Measurements from ENCODE around the gene CEP295NL. TPM values are rescaled to one million over a fixed set of nuclear protein-coding genes. Genes with fewer than 3 reads are reported as not detected.
"Not testable (repeated sequence)": the region's sequence is repeated elsewhere in the genome, so short reads cannot be mapped to it uniquely, and the experiment has no call there.

The CEP295NL gene
- total RNA-seq, 1 experiment from 2014 or later, result not detected

DNA sequence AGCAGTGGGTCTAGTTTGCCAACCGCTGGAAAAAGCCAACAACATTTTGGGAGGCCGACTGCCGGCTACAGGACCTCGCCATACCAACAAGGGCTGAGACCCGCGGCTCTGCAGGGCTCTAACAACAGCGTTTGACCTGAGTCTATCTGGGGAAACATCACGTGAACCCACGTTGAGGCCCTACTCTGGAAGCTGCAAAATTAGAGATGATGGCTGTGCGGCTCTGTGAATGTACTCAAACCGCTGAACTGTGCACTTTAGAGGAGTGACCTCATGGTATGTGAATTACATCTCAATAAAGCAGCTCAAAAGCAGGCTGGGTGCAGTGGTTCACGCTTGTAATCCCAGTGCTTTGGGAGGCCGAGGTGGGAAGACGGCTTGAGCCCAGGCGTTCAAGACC, 10.1 kb upstream of the CEP295NL start:
- in situ Hi-C loops (cut with HindIII; ENCODE audit: low pct_unique_long_range_greater_than_20kb, low sequenced_read_pairs), result no loop called here
- DNase-seq (ENCODE audit: low read depth), result no peak

DNA sequence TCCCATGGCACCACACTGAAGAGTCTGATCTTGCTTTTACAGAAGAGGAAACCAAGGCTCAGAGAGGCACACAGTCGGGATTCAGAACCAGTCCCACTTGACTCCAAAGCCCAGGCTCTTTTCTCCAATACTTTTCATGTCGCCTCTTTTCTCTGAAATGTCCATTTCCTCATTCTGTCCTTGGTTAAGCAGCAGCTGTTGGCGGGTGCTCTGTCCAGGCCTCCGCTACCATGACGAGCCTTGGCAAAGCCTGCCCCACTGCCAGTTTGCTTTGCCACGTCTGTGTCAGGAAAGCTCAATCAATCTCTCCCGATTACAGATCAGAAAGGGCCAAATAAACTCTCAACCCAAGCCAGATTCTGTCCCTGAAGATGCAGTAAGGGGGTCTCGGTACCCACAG, 9.1 kb upstream of the CEP295NL start:
- in situ Hi-C loops (cut with HindIII; ENCODE audit: low pct_unique_long_range_greater_than_20kb, low sequenced_read_pairs), result no loop called here
- no peak for DNase-seq (ENCODE audit: low read depth)

GRCh38 chr17:78911543-78911942, 8.5 kb upstream of the CEP295NL start:
- DNase-seq (ENCODE audit: low read depth); in situ Hi-C loops (cut with HindIII; ENCODE audit: low pct_unique_long_range_greater_than_20kb, low sequenced_read_pairs): not testable (repeated sequence)

DNA sequence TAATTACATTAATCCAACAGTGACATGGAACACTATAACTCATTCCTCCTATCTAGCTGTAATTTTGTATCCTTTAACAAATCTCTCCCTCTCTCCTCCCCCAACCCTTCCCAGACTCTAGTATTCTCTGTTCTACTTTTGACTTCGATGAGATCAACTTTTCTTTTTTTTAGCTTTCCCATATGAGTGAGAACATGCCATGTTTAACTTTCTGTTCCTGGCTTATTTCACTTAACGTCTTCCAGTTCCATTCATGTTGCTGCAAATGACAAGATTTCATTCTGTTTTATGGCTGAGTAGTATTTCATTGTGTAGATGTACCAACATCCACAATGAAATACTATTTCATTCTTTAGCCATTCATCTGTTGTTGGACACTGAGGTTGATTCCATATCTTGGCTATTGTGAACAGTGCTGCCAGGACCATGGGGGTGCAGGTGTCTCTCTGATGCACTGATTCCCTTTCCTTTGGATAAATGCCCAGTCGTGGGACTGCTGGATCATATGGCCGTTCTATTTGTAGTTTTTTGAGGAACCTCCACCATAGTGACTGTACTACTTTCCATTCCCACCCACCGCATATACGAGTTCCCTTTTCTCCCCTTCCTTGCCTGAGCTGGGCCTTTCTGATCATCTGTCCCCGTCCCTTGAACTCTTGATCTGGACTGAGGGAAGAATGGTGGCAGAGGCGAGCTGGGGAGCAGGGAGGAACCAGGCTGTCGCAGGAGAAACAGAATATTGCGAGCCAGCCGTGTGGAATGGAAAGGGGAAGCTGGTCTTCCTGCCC, 7.7 kb upstream of the CEP295NL start:
- in situ Hi-C loops (cut with HindIII; ENCODE audit: low pct_unique_long_range_greater_than_20kb, low sequenced_read_pairs), result no loop called here
- no peak for DNase-seq (ENCODE audit: low read depth)

- no peak for DNase-seq (ENCODE audit: low read depth)
- in situ Hi-C loops (cut with HindIII; ENCODE audit: low pct_unique_long_range_greater_than_20kb, low sequenced_read_pairs), result no loop called here
These were observed 5.4 kb upstream of the CEP295NL start for GRCh38 chr17:78908426-78908825.

GRCh38 chr17:78905541-78905940, 2.5 kb upstream of the CEP295NL start:
- no peak for DNase-seq (ENCODE audit: low read depth)
- in situ Hi-C loops (cut with HindIII; ENCODE audit: low pct_unique_long_range_greater_than_20kb, low sequenced_read_pairs), result no loop called here

- DNase-seq (ENCODE audit: low read depth), result no peak
- in situ Hi-C loops (cut with HindIII; ENCODE audit: low pct_unique_long_range_greater_than_20kb, low sequenced_read_pairs), result no loop called here
These were observed 2.1 kb upstream of the CEP295NL start for GRCh38 chr17:78905116-78905515.

- in situ Hi-C loops (cut with HindIII; ENCODE audit: low pct_unique_long_range_greater_than_20kb, low sequenced_read_pairs), result no loop called here
- DNase-seq (ENCODE audit: low read depth), result no peak
These were observed 1.4 kb upstream of the CEP295NL start for GRCh38 chr17:78904371-78904770.

GRCh38 chr17:78902231-78902630, 770 bp downstream of the CEP295NL start:
- DNase-seq (ENCODE audit: low read depth); in situ Hi-C loops (cut with HindIII; ENCODE audit: low pct_unique_long_range_greater_than_20kb, low sequenced_read_pairs): not testable (repeated sequence)

GRCh38 chr17:78901806-78902205, 1.2 kb downstream of the CEP295NL start:
- no peak for DNase-seq (ENCODE audit: low read depth)
- in situ Hi-C loops (cut with HindIII; ENCODE audit: low pct_unique_long_range_greater_than_20kb, low sequenced_read_pairs), result no loop called here

- in situ Hi-C loops (cut with HindIII; ENCODE audit: low pct_unique_long_range_greater_than_20kb, low sequenced_read_pairs), result no loop called here
- no peak for DNase-seq (ENCODE audit: low read depth)
These were observed 2.2 kb downstream of the CEP295NL start for GRCh38 chr17:78900816-78901215.

GRCh38 chr17:78899361-78900260, 3.4 kb downstream of the CEP295NL start:
- DNase-seq (ENCODE audit: low read depth), result no peak
- in situ Hi-C loops (cut with HindIII; ENCODE audit: low pct_unique_long_range_greater_than_20kb, low sequenced_read_pairs), result no loop called here

DNA sequence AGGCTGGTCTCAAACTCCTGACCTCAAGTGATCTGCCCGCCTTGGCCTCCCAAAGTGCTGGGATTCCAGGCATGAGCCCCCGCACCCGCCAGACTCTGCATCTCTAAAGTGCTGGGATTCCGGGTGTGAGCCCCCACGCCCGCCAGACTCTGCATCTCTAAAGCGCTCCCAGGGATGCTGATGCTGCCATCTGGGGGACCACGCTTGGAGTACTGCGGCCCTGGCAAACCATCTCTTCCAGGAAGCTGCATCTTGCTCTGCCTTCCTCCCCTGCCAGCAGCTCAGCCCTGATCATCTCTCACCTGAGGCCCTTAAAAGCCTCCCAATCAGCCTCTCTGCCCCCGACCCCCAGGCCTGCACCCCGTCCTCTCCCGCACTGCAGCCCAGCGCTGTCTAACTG, 4.1 kb downstream of the CEP295NL start:
- in situ Hi-C loops (cut with HindIII; ENCODE audit: low pct_unique_long_range_greater_than_20kb, low sequenced_read_pairs), result no loop called here
- no peak for DNase-seq (ENCODE audit: low read depth)

DNA sequence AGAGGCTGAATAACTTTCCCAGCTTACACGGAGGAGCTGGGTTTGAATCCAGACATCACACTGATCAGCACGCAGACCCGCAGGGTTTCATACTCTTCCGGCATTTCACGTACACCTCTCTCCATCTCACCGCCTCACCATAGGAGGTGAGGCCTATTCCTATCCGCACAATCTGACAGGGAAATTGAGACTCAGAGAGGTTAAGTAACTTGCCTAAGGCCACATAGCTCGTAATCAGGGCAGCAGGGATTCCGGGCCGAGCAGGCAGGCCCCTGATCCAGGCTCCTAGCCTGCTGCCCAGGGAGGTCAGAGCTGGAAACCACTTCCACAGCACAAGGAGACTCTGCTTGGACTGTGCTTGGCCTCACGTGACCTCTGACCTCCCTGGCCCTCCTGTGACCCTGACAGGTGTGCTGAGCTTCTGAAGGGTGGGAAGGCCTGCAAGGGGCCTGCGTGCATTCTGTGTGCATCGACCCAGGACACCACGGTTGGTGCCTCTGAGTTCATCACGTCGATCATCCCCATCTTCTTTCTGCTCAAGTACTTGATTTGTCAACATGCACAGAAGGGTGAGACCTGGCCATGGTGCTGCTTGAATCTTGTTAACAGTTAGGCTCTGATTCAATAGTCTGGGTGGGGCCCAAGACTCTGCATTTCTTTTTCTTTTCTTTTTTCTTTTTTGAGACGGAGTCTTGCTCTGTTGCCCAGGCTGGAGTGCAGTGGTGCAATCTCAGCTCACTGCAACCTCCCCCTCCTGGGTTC, 4.7 kb downstream of the CEP295NL start:
- DNase-seq (ENCODE audit: low read depth), result no peak
- in situ Hi-C loops (cut with HindIII; ENCODE audit: low pct_unique_long_range_greater_than_20kb, low sequenced_read_pairs), result no loop called here

DNA sequence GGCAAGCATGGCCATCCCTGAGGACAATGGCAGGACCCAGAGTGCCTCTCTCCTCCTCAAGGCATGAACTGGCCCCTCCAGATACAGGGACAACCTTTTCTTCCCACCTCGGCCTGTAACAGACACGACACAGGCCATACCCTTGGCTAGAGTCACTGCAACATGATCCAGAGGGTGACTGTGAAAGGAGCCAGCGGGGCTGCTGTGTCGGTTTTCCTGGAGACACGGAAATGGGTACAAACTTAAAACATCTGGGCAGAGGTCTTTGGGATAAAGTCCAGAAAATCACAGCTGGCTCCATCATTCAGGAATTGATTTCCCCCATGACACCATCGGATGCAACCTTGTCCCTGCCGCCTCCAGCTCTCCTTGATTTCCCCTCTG, 5.3 kb downstream of the CEP295NL start:
- no peak for DNase-seq (ENCODE audit: low read depth)
- in situ Hi-C loops (cut with HindIII; ENCODE audit: low pct_unique_long_range_greater_than_20kb, low sequenced_read_pairs), result no loop called here

DNA sequence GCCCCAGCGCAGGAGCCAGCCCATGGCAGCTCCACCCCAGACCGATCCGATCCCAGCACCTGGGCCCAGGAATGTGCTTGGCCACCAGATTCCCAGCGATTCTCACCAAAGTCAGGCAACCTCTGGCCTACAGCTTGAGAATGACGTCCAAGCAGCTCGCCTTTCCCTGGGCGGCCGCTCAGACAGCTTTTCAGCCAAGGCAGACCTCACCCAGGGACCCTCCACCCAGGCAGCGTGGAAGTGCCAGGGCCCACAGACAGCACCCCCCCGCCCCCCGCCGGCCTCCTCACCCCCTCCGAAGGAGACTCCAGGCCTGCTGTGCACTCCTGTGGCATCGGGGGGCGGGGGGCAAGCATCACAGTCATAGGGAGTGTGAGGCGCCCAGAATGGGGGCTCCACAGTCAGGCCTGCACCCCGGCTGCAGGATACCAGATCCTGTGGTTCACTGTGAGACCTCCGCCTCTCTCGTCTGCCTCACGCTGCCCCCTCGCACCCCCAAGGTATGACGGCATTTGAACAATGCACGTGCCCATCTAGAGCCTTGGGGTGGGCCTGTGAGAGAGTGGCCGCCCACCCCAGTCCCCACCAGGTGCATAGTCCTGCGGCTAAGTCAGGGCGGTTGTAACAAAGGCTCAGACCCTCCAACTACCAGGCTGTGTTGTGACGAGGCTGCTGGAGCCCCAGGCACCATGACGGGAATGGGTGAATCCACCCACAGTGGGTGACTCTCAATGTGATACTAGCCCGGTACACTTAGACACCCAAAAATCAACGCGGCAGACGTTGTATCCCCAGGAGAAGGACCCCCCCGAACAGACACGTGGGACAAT, 6.0 kb downstream of the CEP295NL start:
- no peak for DNase-seq (ENCODE audit: low read depth)
- in situ Hi-C loops (cut with HindIII; ENCODE audit: low pct_unique_long_range_greater_than_20kb, low sequenced_read_pairs), result no loop called here

GRCh38 chr17:78896091-78896833, 6.7 kb downstream of the CEP295NL start:
- in situ Hi-C loops (cut with HindIII; ENCODE audit: low pct_unique_long_range_greater_than_20kb, low sequenced_read_pairs), result no loop called here
- no peak for DNase-seq (ENCODE audit: low read depth)

Data from Caki2 (cell line).